GM23338 (cell line): ENCODE data around the gene NCBP1. TPM values are rescaled to one million over a fixed set of nuclear protein-coding genes. Genes with fewer than 3 reads are reported as not detected.

Experiments used
- ATAC-seq: fragments of 200-7000 bp; cut with Tn5 transposase; 3 replicates; pipeline ENCODE4 v1.9.1; 2020
- DNase-seq: peaks from one replicate; pipeline ENCODE4 v3.0.0-alpha.2; 2015; ENCODE audit warnings: low spot score
- H2AFZ ChIP-seq: fragments of 200-600 bp; sonication (generic); 2 replicates; pipeline ENCODE4 v1.8.0; 2016; ENCODE audit warnings: antibody characterized with exemption, mild to moderate bottlenecking, moderate library complexity
- H3F3A ChIP-seq: fragments of 200-600 bp; sonication (generic); replicated peaks from 2 replicates; pipeline ENCODE4 v1.8.0; 2017; ENCODE audit warnings: antibody characterized with exemption, mixed run types, low read depth
- H3K27ac ChIP-seq: fragments of 200-600 bp; sonication (generic); 2 replicates; pipeline ENCODE4 v1.6.1; 2016; ENCODE audit warnings: low read depth
- H3K27me3 ChIP-seq: fragments of 200-600 bp; sonication (generic); 2 replicates; pipeline ENCODE4 v1.8.0; 2016; ENCODE audit warnings: mild to moderate bottlenecking, mixed run types, moderate library complexity; ENCODE audit not compliant: insufficient read depth
- H3K36me3 ChIP-seq: fragments of 200-600 bp; sonication (generic); 2 replicates; pipeline ENCODE4 v1.8.0; 2016; ENCODE audit warnings: mild to moderate bottlenecking; ENCODE audit not compliant: insufficient read depth
- H3K4me1 ChIP-seq: fragments of 200-600 bp; sonication (generic); 2 replicates; pipeline ENCODE4 v1.8.0; 2016; ENCODE audit warnings: mild to moderate bottlenecking, moderate library complexity; ENCODE audit not compliant: insufficient read depth
- H3K4me2 ChIP-seq: fragments of 200-600 bp; sonication (generic); 2 replicates; pipeline ENCODE4 v1.7.1; 2017; ENCODE audit warnings: mixed run types
- H3K4me3 ChIP-seq: fragments of 200-600 bp; sonication (generic); 2 replicates; pipeline ENCODE4 v1.6.1; 2016; ENCODE audit warnings: mixed run types
- H3K79me2 ChIP-seq: fragments of 200-600 bp; sonication (generic); replicated peaks from 2 replicates; pipeline ENCODE4 v1.8.0; 2017; ENCODE audit warnings: mild to moderate bottlenecking; ENCODE audit not compliant: insufficient read depth
- H3K9me2 ChIP-seq: fragments of 200-600 bp; sonication (generic); 2 replicates; pipeline ENCODE4 v1.8.0; 2017; ENCODE audit not compliant: insufficient read depth
- H4K20me1 ChIP-seq: fragments of 200-600 bp; sonication (generic); replicated peaks from 2 replicates; pipeline ENCODE4 v1.8.0; 2017; ENCODE audit warnings: mild to moderate bottlenecking; ENCODE audit not compliant: insufficient read depth
- H3K27ac Mint-ChIP-seq: 2 replicates; pipeline ENCODE4 v1.8.0; 2020; ENCODE audit warnings: inconsistent platforms, mild to moderate bottlenecking, moderate library complexity, mixed read lengths
- H3K27me3 Mint-ChIP-seq: 3 replicates; pipeline ENCODE4 v1.8.0; 2022; ENCODE audit warnings: low read depth, mild to moderate bottlenecking, moderate library complexity, mixed read lengths, inconsistent platforms; ENCODE audit not compliant: insufficient read depth, poor library complexity
- H3K36me3 Mint-ChIP-seq: 3 replicates; pipeline ENCODE4 v1.8.0; 2021; ENCODE audit warnings: low read depth, mild to moderate bottlenecking, inconsistent platforms, moderate library complexity, mixed read lengths
- H3K4me1 Mint-ChIP-seq: 3 replicates; pipeline ENCODE4 v1.8.0; 2020; ENCODE audit warnings: mild to moderate bottlenecking, inconsistent platforms, mixed read lengths
- H3K4me3 Mint-ChIP-seq: 3 replicates; pipeline ENCODE4 v1.8.0; 2021; ENCODE audit warnings: moderate library complexity, mild to moderate bottlenecking, inconsistent platforms, mixed read lengths
- H3K9me3 Mint-ChIP-seq: 3 replicates; pipeline ENCODE4 v1.8.0; 2020; ENCODE audit warnings: moderate library complexity, mild to moderate bottlenecking, inconsistent platforms, mixed read lengths
- CTCF ChIP-seq, 2 experiments: fragments of 200-600 bp in 1 of 2; sonication (generic) in 1 of 2; conservative IDR thresholded peaks; 2 replicates each; pipeline versions ENCODE4 v1.5.1 to v1.6.1; 2016 to 2017; ENCODE audit warnings: antibody characterized with exemption in 2 of 2, low read depth in 2 of 2, mild to moderate bottlenecking in 2 of 2, moderate library complexity in 1 of 2
- ETS1 ChIP-seq: IDR thresholded peaks from 2 replicates; pipeline ENCODE4 v1.6.1; 2016; ENCODE audit warnings: antibody characterized with exemption
- EZH2 ChIP-seq: fragments of 200-600 bp; sonication (generic); IDR thresholded peaks from one replicate; pipeline ENCODE4 v1.8.0; 2017; ENCODE audit warnings: antibody characterized with exemption, mild to moderate bottlenecking, low read depth; ENCODE audit not compliant: unreplicated experiment
- STAT1 ChIP-seq: IDR thresholded peaks from one replicate; pipeline ENCODE4 v1.6.1; 2016; ENCODE audit warnings: antibody characterized with exemption; ENCODE audit not compliant: unreplicated experiment
- ZNF462 ChIP-seq: fragments of 250-450 bp; sonication (Bioruptor Pico); IDR thresholded peaks from 2 replicates; pipeline ENCODE4 v1.5.0; 2020; ENCODE audit warnings: mild to moderate bottlenecking, moderate library complexity
- polyA plus RNA-seq: library from polyadenylated mRNA; unstranded; fragments of >200 nt; fragmentation: Nextera tagmentation; extraction: Ambion mirVana; gene quantifications from 2 replicates; pipeline ENCODE4 v1.2.1, GENCODE V29; 2016
- total RNA-seq: library from RNA; depleted of rRNA; stranded (reverse); fragments of >200 nt; shearing (Covaris generic); gene quantifications from 2 replicates; pipeline ENCODE4 v1.2.3, GENCODE V29; 2014

Gene NCBP1
- total and polyA plus RNA-seq, 2 experiments from 2014 or later, result 43.9 to 60.2 TPM

GRCh38 chr9:97638666-97639065, 5.0 kb downstream of the NCBP1 start:
- TF ChIP-seq EZH2, result no peak
- no peak for TF ChIP-seq ZNF462 (CRISPR knock-in tag)
- peak in 1 of 2 experiments; percentile 43; a peak in 2 of 4 replicates for TF ChIP-seq CTCF (conservative IDR thresholded peaks at IDR 0.05; ENCODE audit: low read depth in 2 of 2)
- no peak overlapping the region for H3K4me3 ChIP-seq
- H3K4me2 ChIP-seq, result no peak overlapping the region
- H3K36me3 Mint-ChIP-seq, result peaks cover 11% of the 10 kb centered on the region
- no peaks in the 10 kb centered on the region for H3K27me3 ChIP-seq
- peaks cover 30% of the 10 kb centered on the region for H3K4me1 Mint-ChIP-seq
- H3K36me3 ChIP-seq, result peaks cover 11% of the 10 kb centered on the region; the same call in 1 of the 2 replicates
- no peak overlapping the region; the same call in 1 of the 2 replicates for H3K27ac Mint-ChIP-seq
- ATAC-seq (peak; percentile 27; the same call in 1 of the 3 replicates), DNase-seq (peak; percentile 37)
- H3K27ac ChIP-seq, result no peak overlapping the region
- peaks cover 53% of the 10 kb centered on the region for H4K20me1 ChIP-seq
- no peaks in the 10 kb centered on the region for H3K9me3 Mint-ChIP-seq
- no peaks in the 10 kb centered on the region for H3K9me2 ChIP-seq
- H3K4me1 ChIP-seq, result peaks cover 17% of the 10 kb centered on the region
- H3F3A ChIP-seq, result peaks cover 2% of the 10 kb centered on the region; the same call in 1 of the 2 replicates
- no peaks in the 10 kb centered on the region for H3K27me3 Mint-ChIP-seq
- no peak overlapping the region for H3K4me3 Mint-ChIP-seq
- H2AFZ ChIP-seq, result no peak overlapping the region
- H3K79me2 ChIP-seq, result peaks cover 87% of the 10 kb centered on the region

GRCh38 chr9:97640325-97640724, 6.7 kb downstream of the NCBP1 start:
- no peak overlapping the region for H3K4me3 ChIP-seq
- H4K20me1 ChIP-seq, result peaks cover 44% of the 10 kb centered on the region
- peaks cover 15% of the 10 kb centered on the region for H3K36me3 ChIP-seq
- no peak overlapping the region; the same call in 1 of the 2 replicates for H3K27ac Mint-ChIP-seq
- H3K27me3 Mint-ChIP-seq, result no peaks in the 10 kb centered on the region
- H2AFZ ChIP-seq, result no peak overlapping the region
- ATAC-seq (no peak), DNase-seq (no peak)
- H3K4me3 Mint-ChIP-seq, result no peak overlapping the region
- H3K27ac ChIP-seq, result no peak overlapping the region
- H3K9me2 ChIP-seq, result no peaks in the 10 kb centered on the region
- H3K36me3 Mint-ChIP-seq, result peaks cover 20% of the 10 kb centered on the region
- H3F3A ChIP-seq, result no peaks in the 10 kb centered on the region
- peaks cover 21% of the 10 kb centered on the region for H3K4me1 Mint-ChIP-seq
- no peaks in the 10 kb centered on the region for H3K27me3 ChIP-seq
- H3K9me3 Mint-ChIP-seq, result no peaks in the 10 kb centered on the region
- H3K79me2 ChIP-seq, result peaks cover 73% of the 10 kb centered on the region
- no peak overlapping the region for H3K4me2 ChIP-seq
- peaks cover 8% of the 10 kb centered on the region; the same call in 1 of the 2 replicates for H3K4me1 ChIP-seq
- TF ChIP-seq EZH2 (no peak), STAT1 (no peak), ETS1 (no peak)
